CD4-positive, alpha-beta T cell treated with Interleukin-1 beta for 1 hour (primary cell): ENCODE results near the gene PREPL.

Source experiments
- DNase-seq, 2 donors: peaks; one replicate each; pipeline ENCODE4 v3.0.0-alpha.2; 2020 to 2022

Gene PREPL

DNA sequence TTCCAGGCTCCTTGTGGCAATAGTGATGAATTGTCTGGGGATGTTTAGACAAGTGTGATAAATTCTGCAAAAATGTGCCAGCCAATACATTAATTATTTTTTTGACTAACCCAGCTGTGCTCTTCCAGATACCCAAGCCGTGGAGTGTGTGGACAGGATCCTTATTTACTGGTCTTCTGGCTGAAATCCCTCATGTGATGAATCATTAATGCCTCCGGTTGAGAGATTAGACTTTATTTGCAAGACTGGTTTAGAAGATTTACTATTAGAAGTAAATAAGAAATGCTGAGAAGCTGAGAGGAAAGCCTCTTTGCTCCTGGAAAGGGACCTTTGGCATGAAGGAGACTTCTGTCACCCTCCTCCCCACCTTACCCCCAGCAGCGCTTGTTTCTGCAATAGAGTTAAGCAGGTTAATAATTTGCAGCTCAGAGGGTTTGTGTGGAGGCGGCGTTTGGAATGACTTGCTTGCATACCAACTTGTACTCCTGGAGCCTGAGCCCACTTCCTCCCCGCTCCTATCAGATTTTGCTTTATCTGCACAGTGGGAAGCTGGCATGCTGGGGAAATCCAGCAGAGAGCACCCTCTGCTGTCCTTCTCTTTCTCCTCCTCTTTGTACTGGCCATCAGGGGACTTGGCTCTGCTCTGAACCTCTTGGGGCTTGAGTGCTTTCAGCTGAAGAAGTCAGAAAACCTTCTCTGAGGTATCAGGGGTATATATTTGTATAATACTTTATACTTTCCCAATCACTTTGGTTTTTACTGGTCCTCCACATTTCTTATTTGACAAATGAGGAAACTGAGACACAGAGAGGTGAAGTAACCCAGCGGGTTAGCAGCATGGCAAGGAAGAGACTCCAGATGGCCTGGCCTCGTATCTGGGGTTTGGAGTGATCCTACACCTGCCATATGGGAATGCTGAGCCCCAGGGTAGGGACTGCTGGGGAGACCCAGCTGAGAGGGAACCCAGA is 69.7 kb downstream of the PREPL start:
- DNase-seq = peak; percentile 1 to 5

DNA sequence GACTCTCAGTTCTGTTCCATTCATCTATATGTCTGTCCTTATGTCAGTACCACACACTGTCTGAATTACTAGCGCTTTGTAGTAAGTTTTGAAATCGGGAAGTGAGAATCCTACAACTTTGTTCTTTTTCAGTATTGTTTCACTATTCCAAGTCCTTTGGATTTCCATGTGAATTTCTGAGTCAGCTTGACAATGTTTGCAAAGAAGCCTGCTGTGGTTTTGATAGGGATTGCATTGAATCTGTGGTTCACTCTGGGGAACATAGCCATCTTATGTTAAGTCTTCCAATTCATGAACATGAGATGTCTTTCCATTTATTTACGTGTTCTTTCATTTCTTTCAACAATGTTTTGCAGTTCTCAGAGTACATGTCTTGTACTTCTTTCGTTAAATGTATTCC is 71.0 kb downstream of the PREPL start:
- no peak for DNase-seq

DNA sequence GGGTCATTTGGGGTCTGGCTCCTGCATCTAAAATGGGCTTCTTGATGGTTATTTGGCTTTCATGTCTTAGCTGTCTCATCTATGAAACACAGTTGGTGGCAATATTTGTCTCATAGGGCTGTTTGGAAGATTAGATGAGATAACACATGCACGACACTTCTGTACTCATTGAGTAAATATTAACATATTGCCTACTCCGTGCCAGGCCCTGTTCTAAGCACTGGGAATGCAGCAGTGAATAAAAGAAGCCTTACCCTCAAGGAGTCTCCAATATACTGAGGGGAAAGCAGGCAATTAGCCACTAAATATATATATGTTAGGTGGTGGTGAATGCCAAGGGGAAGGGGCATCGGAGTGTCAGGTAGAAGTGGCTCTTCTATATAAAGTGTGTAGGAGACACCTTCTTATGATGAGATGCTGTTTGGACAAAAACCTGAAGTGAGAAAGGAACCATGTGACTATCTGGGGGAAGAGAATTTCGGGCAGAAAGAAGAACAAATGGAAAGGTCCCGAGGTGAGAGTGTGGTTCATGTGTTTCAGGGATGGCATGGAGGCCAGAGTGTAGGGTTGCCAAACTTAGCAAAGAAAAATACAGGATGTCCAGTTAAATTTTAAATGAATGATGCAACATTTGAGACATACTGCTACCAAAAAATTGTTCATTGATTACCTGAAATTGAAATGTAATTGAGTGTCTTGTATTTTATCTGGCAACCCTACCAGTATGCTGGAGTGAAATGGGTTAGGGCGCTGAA is 74.2 kb downstream of the PREPL start:
- DNase-seq = no peak

DNA sequence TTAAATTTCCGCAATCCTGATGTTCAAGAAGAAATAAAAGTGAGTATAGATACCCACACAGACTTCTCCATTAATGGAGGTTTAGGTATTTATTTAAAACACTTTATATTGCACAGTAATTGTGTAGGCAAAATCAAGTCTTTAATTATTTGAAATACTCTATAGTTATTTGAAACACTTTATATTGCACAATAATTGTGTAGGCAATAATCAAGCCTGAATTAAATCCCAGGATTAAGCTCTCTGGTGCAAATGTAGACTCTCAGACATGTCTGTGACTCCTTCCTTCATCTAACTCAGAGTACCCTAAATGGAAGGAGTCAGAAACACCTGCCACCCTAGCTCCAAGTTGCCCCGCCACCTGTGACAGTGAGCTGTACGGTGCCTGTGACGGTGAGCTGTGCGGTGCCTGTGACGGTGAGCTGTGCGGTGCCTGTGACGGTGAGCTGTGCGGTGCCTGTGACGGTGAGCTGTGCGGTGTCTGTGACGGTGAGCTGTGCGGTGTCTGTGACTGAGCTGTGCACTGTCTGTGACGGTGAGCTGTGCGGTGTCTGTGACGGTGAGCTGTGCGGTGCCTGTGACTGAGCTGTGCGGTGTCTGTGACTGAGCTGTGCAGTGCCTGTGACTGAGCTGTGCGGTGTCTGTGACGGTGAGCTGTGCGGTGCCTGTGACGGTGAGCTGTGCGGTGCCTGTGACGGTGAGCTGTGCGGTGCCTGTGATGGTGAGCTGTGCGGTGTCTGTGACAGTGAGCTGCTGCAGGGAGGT is 75.0 kb downstream of the PREPL start:
- no peak for DNase-seq

DNA sequence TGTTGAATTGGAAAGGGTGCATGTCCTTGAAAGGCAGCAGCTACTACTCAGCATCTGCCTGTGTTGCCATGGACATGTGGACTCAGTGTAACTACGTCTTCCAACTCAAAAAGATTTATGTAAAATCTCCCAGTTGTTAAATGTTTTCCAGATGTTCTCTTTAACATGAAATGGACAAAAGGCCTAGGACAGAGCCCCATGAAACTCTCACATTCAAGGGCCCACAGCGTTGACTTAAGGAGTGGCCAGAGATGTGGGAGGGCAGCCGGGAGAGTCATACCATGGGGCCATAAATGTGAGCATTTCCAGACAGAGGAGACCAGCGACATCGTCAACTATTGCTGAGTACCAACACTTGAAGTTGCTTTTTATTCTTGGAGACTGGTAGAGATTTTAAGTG is 76.1 kb downstream of the PREPL start:
- no peak for DNase-seq

DNA sequence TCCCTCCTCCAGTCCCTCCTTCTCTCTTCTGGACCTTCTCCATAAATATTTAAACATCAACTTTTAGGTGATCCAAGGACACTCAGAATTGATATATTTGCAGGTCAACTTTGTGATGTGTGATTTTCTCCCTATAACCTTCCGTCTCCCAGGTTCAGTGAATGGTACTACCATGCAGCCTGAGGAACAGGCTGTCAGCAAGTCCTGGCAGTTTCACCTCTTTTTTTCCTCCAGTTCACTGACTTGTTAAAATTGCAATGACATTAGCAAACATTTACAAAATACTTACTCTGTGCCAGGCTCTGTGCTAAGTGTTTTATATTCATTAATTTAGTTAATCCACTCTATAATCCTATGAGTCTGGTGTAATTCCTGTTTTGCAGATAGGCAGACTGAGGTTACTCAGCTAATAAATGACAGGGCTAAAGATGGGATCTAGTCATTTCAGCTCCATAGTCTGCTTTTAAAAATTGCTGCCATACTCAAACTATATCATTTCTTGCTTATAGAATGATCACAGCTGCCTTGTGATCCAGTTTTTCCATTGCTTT is 78.1 kb downstream of the PREPL start:
- DNase-seq = no peak

DNA sequence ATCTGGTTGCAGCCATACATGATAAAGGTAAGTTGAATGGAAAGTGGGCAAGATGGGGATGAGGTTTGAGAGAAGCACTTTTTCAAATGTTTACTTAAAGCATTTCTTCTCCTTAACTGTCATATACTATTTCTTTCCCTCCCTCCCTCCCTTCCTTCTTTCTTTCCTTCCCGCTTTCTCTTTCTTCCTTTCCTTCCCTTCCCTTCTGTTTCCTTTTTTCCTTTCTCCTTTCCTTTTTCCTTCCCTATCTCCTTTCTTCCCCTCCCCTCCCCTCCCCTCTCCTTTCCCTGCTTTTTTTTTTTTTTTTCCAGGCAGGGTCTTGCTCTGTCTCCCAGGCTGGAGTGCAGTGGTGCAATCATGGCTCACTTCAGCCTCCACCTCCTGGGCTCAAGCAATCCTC is 80.4 kb downstream of the PREPL start:
- no peak for DNase-seq

DNA sequence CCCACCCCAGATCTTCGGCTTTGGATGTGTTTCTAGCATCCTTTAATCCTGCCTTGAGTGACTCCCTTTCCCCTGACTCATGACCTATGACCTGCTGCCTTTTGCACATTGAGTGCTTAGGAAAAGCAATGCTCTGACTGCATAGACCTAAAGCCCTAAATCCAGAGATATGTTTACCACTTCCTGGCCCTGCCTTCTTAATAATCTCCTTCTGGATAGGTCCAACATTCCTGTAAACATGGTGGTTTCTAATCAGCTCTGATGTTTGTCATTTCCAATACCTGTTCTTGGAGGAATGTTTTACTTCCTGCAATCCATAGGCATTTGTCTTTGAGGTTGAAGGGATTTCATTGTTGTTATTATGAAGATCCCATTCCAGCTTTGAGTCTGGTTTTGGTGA is 83.8 kb downstream of the PREPL start:
- DNase-seq = no peak

DNA sequence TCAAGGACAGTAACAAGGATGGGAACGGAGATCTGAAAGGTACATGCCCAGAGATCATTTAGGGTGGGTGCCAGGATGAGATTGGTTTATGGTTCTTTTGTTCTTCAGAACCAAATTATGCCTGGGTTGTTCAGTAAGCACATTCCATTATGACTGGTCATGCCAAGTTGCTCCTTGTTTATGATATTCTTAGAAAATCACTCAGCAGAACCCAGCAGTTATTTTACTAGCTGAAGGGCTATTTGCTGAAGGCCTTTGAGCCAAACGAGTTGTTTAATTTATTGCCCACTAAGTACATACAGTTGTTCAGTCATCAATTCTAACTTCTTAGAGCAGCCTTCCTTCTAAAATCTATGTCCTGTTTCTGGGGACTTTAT is 85.4 kb downstream of the PREPL start:
- no peak for DNase-seq

DNA sequence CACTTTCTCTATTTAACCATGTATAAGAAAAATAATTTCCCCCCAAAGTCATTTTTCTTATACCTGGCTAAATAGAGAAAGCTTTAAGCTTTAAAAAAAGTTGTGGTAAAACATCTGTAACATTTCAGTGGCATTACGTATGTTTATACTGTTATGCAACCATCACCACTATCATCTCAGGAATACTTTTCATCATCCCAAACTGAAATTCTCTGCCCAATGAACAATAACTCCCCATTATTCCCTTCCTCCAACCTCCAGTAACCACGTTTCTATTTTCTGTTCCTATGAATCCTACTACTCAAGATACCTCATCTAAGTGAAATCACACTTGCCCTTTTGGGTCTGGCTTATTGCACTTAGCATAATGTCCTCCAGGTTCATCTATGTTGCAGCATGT is 87.7 kb downstream of the PREPL start:
- DNase-seq = no peak

DNA sequence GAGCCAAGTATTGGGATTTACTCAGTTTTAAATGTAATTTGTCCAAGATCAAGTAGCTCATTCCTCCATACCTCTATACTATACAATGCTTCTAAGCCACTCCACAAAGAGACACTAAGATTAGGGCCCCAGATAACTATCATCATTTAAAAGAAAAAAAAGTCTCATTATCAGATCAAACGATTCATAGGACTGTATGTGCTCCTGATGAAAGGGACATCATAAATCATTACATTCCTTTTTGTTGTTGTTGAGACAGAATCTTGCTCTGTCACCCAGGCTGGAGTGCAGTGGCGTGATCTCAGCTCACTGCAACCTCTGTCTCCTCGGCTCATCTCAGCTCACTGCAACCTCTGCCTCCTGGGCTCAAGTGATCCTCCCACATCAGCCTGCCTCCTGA is 88.2 kb downstream of the PREPL start:
- DNase-seq = no peak

DNA sequence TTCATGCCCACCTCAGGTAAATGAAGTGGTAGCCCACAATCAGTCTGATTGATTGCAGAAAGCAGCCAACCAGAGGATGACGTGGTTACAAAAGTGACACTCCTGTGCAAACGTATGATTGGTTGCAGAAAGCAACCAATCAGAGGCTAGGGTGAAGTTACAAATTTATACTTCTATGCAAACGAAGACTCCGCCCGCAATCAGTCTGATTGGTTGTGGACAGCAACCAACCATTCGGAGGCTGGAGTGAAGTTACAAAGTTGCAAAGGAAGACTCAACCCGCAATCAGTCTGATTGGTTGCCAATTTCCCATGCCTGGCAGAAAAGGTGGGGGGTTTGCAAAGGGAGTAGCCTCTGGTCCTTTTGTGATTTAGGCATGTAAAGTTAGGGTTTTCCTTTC is 90.0 kb downstream of the PREPL start:
- DNase-seq = no peak

DNA sequence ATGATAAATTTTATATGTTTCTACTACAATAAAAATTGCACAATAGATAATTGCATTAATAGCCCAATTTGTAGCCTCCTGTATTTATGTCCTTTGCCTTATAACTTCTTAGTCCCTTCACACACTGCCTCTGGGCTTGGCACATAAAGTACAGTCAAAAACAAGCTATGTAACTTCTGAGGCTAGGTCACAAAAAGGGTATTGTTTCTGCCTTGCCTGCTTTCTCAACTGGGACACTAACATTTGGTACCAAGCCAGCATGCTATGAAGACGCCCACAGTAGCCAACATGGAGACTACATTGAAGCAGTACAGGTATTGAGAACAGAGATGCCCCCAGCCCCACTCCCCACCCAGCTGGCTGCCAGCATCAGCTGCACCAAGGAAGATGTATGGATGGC is 91.5 kb downstream of the PREPL start:
- DNase-seq = no peak

DNA sequence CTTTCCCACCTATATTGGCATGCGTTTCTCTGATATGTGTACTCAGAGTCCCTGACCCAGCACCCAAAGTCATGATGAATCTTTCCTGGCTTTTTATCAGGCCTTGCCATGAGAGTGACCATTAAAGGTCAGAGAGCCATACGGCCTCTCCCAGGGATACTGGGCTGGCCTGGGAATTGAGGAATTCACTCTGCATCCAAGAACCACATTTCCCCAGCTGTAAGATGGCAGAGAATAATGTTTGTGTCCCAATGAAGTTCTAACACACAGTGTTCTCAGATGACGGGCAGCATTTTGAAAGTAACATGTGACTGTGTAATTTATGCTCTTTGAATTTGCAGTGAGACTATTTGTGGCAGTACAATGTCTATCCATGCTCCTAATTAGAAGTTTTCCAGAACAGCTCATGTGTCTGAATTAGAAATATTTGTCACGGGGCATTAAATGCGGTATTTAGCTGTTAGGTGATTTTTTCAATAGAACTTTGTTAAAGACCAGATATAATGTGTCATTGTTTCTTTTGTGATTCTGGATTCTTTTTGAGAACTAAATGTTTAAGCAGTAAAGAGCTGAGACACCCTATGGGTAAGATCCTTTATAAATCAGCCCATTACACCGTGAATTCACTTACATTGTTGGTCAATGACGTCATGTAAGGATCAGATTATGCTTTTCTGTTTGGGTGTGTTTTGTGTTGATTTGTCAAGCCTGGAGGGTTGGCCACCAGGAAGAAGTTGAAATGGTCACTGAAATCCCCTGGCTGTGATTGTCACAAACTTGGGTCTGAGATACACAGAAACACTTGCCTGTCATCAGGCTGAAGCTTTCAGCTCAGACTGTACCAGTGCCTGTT is 93.3 kb downstream of the PREPL start:
- no peak for DNase-seq
